ENCODE data around the gene SFXN5.

DNA sequence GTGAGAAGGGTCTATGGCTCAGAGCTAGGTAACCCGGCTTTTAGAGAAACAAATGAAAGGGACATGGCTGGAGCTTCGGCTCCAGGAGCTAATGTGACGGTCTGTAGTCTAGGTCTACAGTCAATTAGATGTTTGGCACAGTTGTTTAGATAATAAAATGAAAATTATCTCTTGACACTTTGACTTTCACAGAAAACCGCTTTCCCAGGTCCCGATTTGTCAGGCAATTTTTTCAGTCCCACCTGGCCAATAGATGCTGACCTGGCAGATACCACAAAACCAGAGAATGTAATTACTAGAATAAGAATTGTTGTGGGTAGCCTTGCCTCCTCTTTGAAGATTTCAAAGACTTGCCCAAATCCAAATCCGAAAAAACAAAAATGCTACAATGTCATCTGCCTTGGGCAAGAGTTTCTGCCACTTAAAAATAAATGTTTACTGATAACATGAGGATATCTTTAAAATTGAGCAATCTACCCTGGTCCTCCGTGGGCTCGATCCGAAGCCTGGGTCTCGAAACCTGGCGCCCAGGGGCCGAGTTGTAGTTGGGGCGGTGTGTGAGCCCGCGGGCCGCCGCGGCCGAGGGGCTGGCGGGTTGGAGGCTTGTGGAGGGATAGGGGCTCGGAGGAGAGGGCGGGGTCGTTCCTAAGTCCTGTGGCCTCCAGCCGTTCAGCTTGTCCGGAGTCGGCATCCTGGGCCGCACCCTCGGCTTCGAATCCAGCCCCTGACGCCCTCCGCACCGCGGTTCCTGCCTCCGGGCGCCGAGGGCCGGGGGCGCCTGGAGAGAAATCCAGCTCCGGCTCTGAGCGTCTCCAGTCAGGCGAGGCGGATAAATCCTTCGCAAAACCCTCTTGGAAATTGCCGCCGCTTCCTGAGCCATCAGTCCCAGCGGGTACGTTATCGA lies 151.8 kb downstream of the SFXN5 start:
- TF ChIP-seq, protein P1, sequence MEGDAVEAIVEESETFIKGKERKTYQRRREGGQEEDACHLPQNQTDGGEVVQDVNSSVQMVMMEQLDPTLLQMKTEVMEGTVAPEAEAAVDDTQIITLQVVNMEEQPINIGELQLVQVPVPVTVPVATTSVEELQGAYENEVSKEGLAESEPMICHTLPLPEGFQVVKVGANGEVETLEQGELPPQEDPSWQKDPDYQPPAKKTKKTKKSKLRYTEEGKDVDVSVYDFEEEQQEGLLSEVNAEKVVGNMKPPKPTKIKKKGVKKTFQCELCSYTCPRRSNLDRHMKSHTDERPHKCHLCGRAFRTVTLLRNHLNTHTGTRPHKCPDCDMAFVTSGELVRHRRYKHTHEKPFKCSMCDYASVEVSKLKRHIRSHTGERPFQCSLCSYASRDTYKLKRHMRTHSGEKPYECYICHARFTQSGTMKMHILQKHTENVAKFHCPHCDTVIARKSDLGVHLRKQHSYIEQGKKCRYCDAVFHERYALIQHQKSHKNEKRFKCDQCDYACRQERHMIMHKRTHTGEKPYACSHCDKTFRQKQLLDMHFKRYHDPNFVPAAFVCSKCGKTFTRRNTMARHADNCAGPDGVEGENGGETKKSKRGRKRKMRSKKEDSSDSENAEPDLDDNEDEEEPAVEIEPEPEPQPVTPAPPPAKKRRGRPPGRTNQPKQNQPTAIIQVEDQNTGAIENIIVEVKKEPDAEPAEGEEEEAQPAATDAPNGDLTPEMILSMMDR (IDR thresholded peaks at IDR 0.05): no peak
- TF ChIP-seq POLR2A (IDR thresholded peaks at IDR 0.05): no peak
